Right hindlimb (tissue), 1 donor: Measurements from ENCODE around the gene ATP1A1.

Source experiments
- DNase-seq: peaks from one replicate; pipeline ENCODE4 v3.0.0-alpha.2; 2018

Gene ATP1A1

GRCh38 chr1:116392717-116393404, 19.8 kb downstream of the ATP1A1 start:
- no peak for DNase-seq

- no peak for DNase-seq
Observed at GRCh38 chr1:116393792-116394191, 20.7 kb downstream of the ATP1A1 start.

GRCh38 chr1:116394270-116394669, 21.2 kb downstream of the ATP1A1 start:
- DNase-seq, result no peak

- no peak for DNase-seq
Observed at GRCh38 chr1:116396769-116397168, 23.7 kb downstream of the ATP1A1 start.

- DNase-seq, result no peak
Observed at GRCh38 chr1:116397728-116398127, 24.7 kb downstream of the ATP1A1 start.

- no peak for DNase-seq
Observed at GRCh38 chr1:116400780-116401179, 27.7 kb downstream of the ATP1A1 start.

- DNase-seq, result no peak
Observed at GRCh38 chr1:116401646-116402176, 28.7 kb downstream of the ATP1A1 start.

GRCh38 chr1:116402333-116402732, 29.3 kb downstream of the ATP1A1 start:
- no peak for DNase-seq

- no peak for DNase-seq
Observed at GRCh38 chr1:116403496-116404136, 30.6 kb downstream of the ATP1A1 start.

- no peak for DNase-seq
Observed at GRCh38 chr1:116404699-116405098, 31.7 kb downstream of the ATP1A1 start.

- DNase-seq, result no peak
Observed at GRCh38 chr1:116405241-116406135, 32.4 kb downstream of the ATP1A1 start.

- DNase-seq, result no peak
Observed at GRCh38 chr1:116407033-116407432, 34.0 kb downstream of the ATP1A1 start.

GRCh38 chr1:116408193-116408592, 35.1 kb downstream of the ATP1A1 start:
- no peak for DNase-seq

- DNase-seq, result no peak
Observed at GRCh38 chr1:116408803-116409720, 36.0 kb downstream of the ATP1A1 start.

- no peak for DNase-seq
Observed at GRCh38 chr1:116409751-116410191, 36.7 kb downstream of the ATP1A1 start.

GRCh38 chr1:116411784-116412479, 38.9 kb downstream of the ATP1A1 start:
- no peak for DNase-seq

- DNase-seq, result no peak
Observed at GRCh38 chr1:116412480-116412798, 39.4 kb downstream of the ATP1A1 start.

GRCh38 chr1:116412898-116413297, 39.9 kb downstream of the ATP1A1 start:
- no peak for DNase-seq

GRCh38 chr1:116413414-116413813, 40.4 kb downstream of the ATP1A1 start:
- DNase-seq, result no peak

GRCh38 chr1:116414364-116414763, 41.3 kb downstream of the ATP1A1 start:
- no peak for DNase-seq

GRCh38 chr1:116415200-116415698, 42.2 kb downstream of the ATP1A1 start:
- DNase-seq, result no peak
